Activated CD8-positive, alpha-beta T cell treated with anti-CD3 and anti-CD28 coated beads, Interleukin-2, amount 10 ng/mL, durations not matched to agents 7 days and 5 days (primary cell): ENCODE data around the gene KCNMB1. TPM values are rescaled to one million over a fixed set of nuclear protein-coding genes. Genes with fewer than 3 reads are reported as not detected.
A peak's percentile ranks its signal among the peaks of the same experiment; 100 is the strongest.

Source experiments
- ATAC-seq: fragments of 150-1000 bp; cut with Tn5 transposase; one replicate; pipeline ENCODE4 v1.10.0; 2021; ENCODE audit warnings: moderate library complexity
- CTCF ChIA-PET: fragments of 350-600 bp; sonication (Branson Sonifier 250); formaldehyde crosslinking; loops from one replicate; lab custom pipeline; 2021; ENCODE audit warnings: antibody characterized with exemption; lab: Charles Lee
- POLR2A ChIA-PET: fragments of 350-600 bp; sonication (Branson Sonifier 250); formaldehyde crosslinking; loops from one replicate; lab custom pipeline; 2021; ENCODE audit warnings: antibody characterized with exemption; lab: Charles Lee
- DNase-seq: peaks from one replicate; pipeline ENCODE4 v3.0.0-alpha.2; 2020
- H3K27ac Mint-ChIP-seq: one replicate; pipeline ENCODE4 v1.8.0; 2021; ENCODE audit warnings: mild to moderate bottlenecking, mixed read lengths
- H3K27me3 Mint-ChIP-seq: one replicate; pipeline ENCODE4 v1.8.0; 2021; ENCODE audit warnings: low read depth, mixed read lengths
- H3K36me3 Mint-ChIP-seq: one replicate; pipeline ENCODE4 v1.8.0; 2021; ENCODE audit warnings: low read depth, mixed read lengths
- H3K4me1 Mint-ChIP-seq: one replicate; pipeline ENCODE4 v1.8.0; 2021; ENCODE audit warnings: low read depth, mixed read lengths
- H3K4me3 Mint-ChIP-seq: one replicate; pipeline ENCODE4 v1.8.0; 2021; ENCODE audit warnings: mild to moderate bottlenecking, mixed read lengths
- H3K9me3 Mint-ChIP-seq: one replicate; pipeline ENCODE4 v1.8.0; 2022; ENCODE audit warnings: mixed read lengths; ENCODE audit not compliant: insufficient read depth
- total RNA-seq, 2 experiments: library from RNA; stranded (reverse); gene quantifications; one replicate each; pipeline ENCODE4 v1.2.3, GENCODE V29; 2021

The KCNMB1 gene
- total RNA-seq, 2 experiments from 2014 or later = not detected

GRCh38 chr5:170338933-170339779 lies 50.0 kb downstream of the KCNMB1 start:
- Mint-ChIP-seq H3K36me3 (no peaks in the 10 kb centered on the region), H3K4me1 (peaks cover 41% of the 10 kb centered on the region), H3K9me3 (no peaks in the 10 kb centered on the region), H3K27me3 (no peaks in the 10 kb centered on the region), H3K4me3 (no peak overlapping the region), H3K27ac (peak overlapping the region; percentile 20)
- POLR2A ChIA-PET = interaction anchor here (0.7 to 4.8 kb wide), 8 partner anchors 20 to 113 kb away, joined by 3 to 61 read pairs (median 7); partner anchors contain the start of gene LCP2
- CTCF ChIA-PET = interaction anchor here (0.8 to 6.8 kb wide), 40 partner anchors 8 to 238 kb away, joined by 3 to 188 read pairs (median 6); partner anchors contain the start of genes C5orf58 and LCP2
- ATAC-seq (peak; percentile 68), DNase-seq (peak; percentile 78)

DNA sequence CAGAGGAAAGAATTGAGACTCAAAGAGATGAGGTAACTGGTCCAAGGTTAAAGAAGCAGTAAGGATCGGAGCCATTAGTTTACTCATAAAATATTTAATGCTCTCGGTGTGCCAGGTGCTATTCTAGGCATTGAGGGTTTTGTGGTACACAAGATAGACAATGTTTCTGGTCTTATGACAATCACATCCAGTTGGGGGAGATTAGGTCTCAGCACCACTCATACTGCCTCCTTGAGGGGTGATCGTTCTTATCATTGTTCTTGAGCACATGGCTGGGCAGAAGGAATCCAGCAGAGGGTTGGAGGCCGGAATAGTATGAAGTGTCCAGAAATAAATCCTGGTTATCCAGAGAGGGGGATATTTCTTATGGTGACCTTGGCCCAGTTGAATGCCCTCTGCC lies 50.9 kb downstream of the KCNMB1 start:
- no peak overlapping the region for H3K4me3 Mint-ChIP-seq
- POLR2A ChIA-PET = interaction anchor here (1.0 to 4.8 kb wide), 6 partner anchors 44 to 112 kb away, joined by 3 to 61 read pairs (median 10); partner anchors contain the start of gene LCP2
- DNase-seq (peak; percentile 32), ATAC-seq (peak; percentile 24)
- peaks cover 41% of the 10 kb centered on the region for H3K4me1 Mint-ChIP-seq
- H3K27me3 Mint-ChIP-seq = no peaks in the 10 kb centered on the region
- H3K9me3 Mint-ChIP-seq = no peaks in the 10 kb centered on the region
- CTCF ChIA-PET = interaction anchor here (0.8 to 6.8 kb wide), 35 partner anchors 10 to 238 kb away, joined by 3 to 188 read pairs (median 7); partner anchors contain the start of gene LCP2
- H3K27ac Mint-ChIP-seq = peak overlapping the region; percentile 31
- no peaks in the 10 kb centered on the region for H3K36me3 Mint-ChIP-seq

DNA sequence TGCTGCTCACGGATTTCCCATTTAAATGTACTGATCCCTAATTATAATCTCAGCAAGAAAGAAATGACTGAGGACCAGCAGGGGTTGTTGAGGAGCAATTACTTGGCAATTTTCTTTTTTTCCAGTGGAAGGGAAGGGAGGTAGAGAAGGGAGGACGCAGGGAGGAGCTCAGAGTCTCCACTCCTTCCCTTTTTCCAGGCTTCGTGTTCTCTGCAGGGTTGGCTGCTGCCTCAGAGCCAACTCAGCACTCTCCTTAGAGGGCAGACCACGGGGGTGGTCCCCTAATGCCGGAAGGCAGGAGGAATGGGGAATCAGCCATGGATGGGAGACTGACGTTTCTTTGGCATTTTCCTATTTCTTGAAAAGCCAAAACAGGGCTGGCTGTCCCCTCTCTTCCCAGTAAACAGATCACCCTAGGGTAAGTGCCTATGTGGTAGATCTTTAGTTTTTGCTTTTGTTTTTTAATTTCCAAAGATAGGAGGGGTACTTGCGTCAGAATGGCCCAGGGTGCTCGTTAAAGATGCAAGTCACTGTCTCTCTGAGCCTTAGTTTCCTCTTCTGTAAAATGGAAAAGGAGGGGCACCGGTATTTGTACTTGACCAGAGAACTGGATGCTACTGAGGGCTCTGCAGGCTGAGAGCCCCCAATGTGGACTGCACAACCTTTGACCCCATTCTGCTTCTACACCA lies 52.0 kb downstream of the KCNMB1 start:
- peaks cover 41% of the 10 kb centered on the region for H3K4me1 Mint-ChIP-seq
- no peaks in the 10 kb centered on the region for H3K27me3 Mint-ChIP-seq
- no peak for DNase-seq
- ATAC-seq = no peak
- no peaks in the 10 kb centered on the region for H3K36me3 Mint-ChIP-seq
- POLR2A ChIA-PET = interaction anchor here (1.1 to 4.8 kb wide), 5 partner anchors 43 to 70 kb away, joined by 4 to 61 read pairs (median 11); partner anchors contain the start of gene LCP2
- CTCF ChIA-PET = interaction anchor here (1.5 to 6.8 kb wide), 10 partner anchors 12 to 114 kb away, joined by 8 to 188 read pairs (median 25); partner anchors contain the start of gene LCP2
- no peak overlapping the region for H3K27ac Mint-ChIP-seq
- no peaks in the 10 kb centered on the region for H3K9me3 Mint-ChIP-seq
- H3K4me3 Mint-ChIP-seq = no peak overlapping the region

DNA sequence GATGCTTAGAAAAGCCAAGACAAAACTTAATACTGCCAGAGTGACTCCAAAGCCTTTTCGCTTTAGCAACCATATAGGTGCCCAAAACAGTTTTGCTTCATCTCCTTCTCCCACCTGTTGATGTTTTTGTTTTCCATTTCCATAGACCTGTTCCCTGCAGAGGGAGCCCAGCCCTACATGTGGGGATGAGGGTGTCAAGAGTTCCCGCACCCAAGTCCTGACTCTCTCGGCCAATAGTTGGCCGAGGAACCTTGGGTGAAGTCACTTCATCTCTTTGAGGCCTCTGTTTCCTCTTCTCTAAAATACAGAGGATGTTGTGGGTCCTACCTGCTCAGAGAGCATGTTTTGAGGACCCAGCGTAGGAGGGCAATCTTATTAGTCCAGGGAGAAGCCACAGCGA lies 53.1 kb downstream of the KCNMB1 start:
- Mint-ChIP-seq H3K27me3 (no peaks in the 10 kb centered on the region), H3K4me3 (peak overlapping the region; percentile 50), H3K36me3 (no peaks in the 10 kb centered on the region), H3K9me3 (no peaks in the 10 kb centered on the region), H3K27ac (peak overlapping the region; percentile 86), H3K4me1 (peaks cover 41% of the 10 kb centered on the region)
- ATAC-seq (no peak), DNase-seq (peak; percentile 38)
- ChIA-PET POLR2A (interaction anchor here (4.8 kb wide), 1 partner anchor 41 kb away, joined by 61 read pairs; the partner anchor contains the start of gene LCP2), CTCF (interaction anchor here (5.6 to 6.8 kb wide), 4 partner anchors 41 to 108 kb away, joined by 95 to 188 read pairs (median 132); partner anchors contain the start of gene LCP2)

DNA sequence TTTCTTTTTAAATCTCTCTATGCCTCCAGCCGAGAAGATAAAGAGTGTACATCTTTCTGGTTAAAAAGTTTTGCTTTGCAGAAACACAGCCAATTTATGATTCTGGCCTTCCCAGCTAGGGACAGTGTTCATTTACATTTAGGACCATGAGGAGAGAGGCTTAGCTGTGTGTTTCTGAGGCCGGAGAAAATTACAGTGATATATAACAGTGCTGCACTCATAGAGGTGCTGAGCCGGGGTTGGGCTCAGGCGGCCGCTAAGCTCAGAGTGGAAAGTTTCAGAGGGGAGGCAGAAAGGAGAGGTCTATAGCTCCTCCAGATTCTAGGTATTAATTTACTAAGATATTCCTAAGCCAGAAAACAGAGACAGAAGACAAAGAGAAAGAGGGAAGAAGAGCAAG lies 54.5 kb downstream of the KCNMB1 start:
- ChIA-PET POLR2A (interaction anchor here (1.0 to 6.1 kb wide), 9 partner anchors 20 to 107 kb away, joined by 3 to 432 read pairs (median 15); partner anchors contain the start of gene LCP2), CTCF (interaction anchor here (0.9 to 6.1 kb wide), 19 partner anchors 11 to 111 kb away, joined by 3 to 226 read pairs (median 6); partner anchors contain the start of gene LCP2)
- no peaks in the 10 kb centered on the region for H3K27me3 Mint-ChIP-seq
- no peak overlapping the region for H3K4me3 Mint-ChIP-seq
- peaks cover 41% of the 10 kb centered on the region for H3K4me1 Mint-ChIP-seq
- no peaks in the 10 kb centered on the region for H3K36me3 Mint-ChIP-seq
- ATAC-seq = peak; percentile 15
- H3K27ac Mint-ChIP-seq = no peak overlapping the region
- peak; percentile 34 for DNase-seq
- H3K9me3 Mint-ChIP-seq = no peaks in the 10 kb centered on the region

DNA sequence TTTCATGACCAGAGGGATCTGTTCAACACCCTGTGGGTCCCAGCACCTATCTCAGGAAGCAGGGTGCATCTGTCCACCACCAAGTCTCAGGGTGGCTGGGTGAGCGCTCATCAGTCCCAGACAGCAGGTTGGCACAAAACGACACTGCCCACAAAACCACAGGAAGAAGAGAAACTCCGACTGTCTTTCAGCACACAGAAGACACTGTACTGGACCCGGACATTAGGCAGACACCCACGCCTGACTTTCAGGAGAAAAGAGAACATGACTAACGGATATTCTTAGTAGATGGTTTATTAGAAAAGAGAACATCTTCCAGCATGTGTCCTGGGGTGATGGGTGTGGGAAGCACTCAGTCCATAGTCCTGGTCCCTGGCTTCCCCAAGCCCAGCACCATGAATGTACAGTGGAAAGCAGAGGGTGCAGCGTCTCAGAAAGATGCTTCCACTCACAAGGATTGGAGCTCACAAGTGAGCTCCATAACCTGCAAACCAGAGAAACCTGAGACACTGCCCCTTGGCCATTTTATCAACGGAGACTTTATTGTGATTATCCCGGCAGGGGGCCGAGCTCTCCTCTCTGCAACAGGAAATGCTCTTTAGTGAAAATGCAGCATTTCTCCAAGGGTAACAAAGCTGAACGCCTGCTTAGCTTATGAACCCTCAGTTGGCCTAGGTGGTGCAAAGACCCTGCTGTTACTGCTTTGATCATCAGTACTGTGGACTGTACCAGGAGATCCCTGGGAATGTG lies 55.8 kb downstream of the KCNMB1 start:
- Mint-ChIP-seq H3K27me3 (no peaks in the 10 kb centered on the region), H3K4me3 (no peak overlapping the region), H3K36me3 (no peaks in the 10 kb centered on the region), H3K27ac (no peak overlapping the region), H3K9me3 (no peaks in the 10 kb centered on the region), H3K4me1 (peaks cover 30% of the 10 kb centered on the region)
- peak; percentile 79 for DNase-seq
- POLR2A ChIA-PET = interaction anchor here (0.8 to 6.1 kb wide), 11 partner anchors 18 to 72 kb away, joined by 3 to 432 read pairs (median 7); partner anchors contain the start of gene LCP2
- peak; percentile 43 for ATAC-seq
- CTCF ChIA-PET = interaction anchor here (0.9 to 6.1 kb wide), 16 partner anchors 10 to 109 kb away, joined by 3 to 226 read pairs (median 9); partner anchors contain the start of gene LCP2

- Mint-ChIP-seq H3K9me3 (no peaks in the 10 kb centered on the region), H3K27ac (no peak overlapping the region), H3K36me3 (no peaks in the 10 kb centered on the region), H3K4me3 (no peak overlapping the region), H3K4me1 (peaks cover 17% of the 10 kb centered on the region), H3K27me3 (no peaks in the 10 kb centered on the region)
- ChIA-PET POLR2A (interaction anchor here (0.6 to 6.1 kb wide), 10 partner anchors 13 to 1705 kb away, joined by 3 to 432 read pairs (median 19); partner anchors contain the start of gene LCP2), CTCF (interaction anchor here (1.1 to 6.1 kb wide), 9 partner anchors 11 to 71 kb away, joined by 3 to 226 read pairs (median 13); partner anchors contain the start of gene LCP2)
- DNase-seq = no peak
- no peak for ATAC-seq
Observed at GRCh38 chr5:170332058-170332457, 57.1 kb downstream of the KCNMB1 start.

GRCh38 chr5:170330568-170331054 lies 58.6 kb downstream of the KCNMB1 start:
- DNase-seq (peak; percentile 54), ATAC-seq (peak; percentile 6)
- H3K36me3 Mint-ChIP-seq = no peaks in the 10 kb centered on the region
- ChIA-PET CTCF (interaction anchor here (1.2 to 6.1 kb wide), 12 partner anchors 9 to 105 kb away, joined by 3 to 226 read pairs (median 10); partner anchors contain the start of gene LCP2), POLR2A (interaction anchor here (0.7 to 6.1 kb wide), 10 partner anchors 12 to 746 kb away, joined by 3 to 432 read pairs (median 19); partner anchors contain the start of gene LCP2)
- peaks cover 3% of the 10 kb centered on the region for H3K4me1 Mint-ChIP-seq
- no peak overlapping the region for H3K4me3 Mint-ChIP-seq
- no peaks in the 10 kb centered on the region for H3K9me3 Mint-ChIP-seq
- no peaks in the 10 kb centered on the region for H3K27me3 Mint-ChIP-seq
- no peak overlapping the region for H3K27ac Mint-ChIP-seq

DNA sequence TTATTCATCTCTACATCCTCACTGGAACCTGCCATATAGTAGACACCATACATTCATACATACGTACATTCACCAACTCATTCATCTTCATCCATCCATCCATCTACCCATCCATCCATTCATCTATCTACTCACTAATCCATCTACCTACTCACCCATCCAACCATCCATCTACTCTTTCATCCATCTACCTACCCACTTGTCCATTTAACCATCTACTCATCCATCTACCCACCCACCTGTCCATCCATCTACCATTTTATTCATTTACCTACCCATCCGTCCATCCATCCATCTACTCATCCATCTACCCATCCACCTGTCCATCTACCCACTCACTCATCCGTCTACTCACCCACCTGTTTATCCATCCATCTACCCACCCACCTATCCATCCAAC lies 59.6 kb downstream of the KCNMB1 start:
- Mint-ChIP-seq H3K9me3 (no peaks in the 10 kb centered on the region), H3K4me3 (no peak overlapping the region), H3K27me3 (no peaks in the 10 kb centered on the region), H3K4me1 (no peaks in the 10 kb centered on the region), H3K27ac (no peak overlapping the region), H3K36me3 (no peaks in the 10 kb centered on the region)
- ChIA-PET POLR2A (interaction anchor here (1.2 to 6.1 kb wide), 4 partner anchors 16 to 36 kb away, joined by 5 to 432 read pairs (median 20); partner anchors contain the start of gene LCP2), CTCF (interaction anchor here (1.2 to 6.1 kb wide), 10 partner anchors 10 to 62 kb away, joined by 3 to 226 read pairs (median 9); partner anchors contain the start of gene LCP2)
- DNase-seq (no peak), ATAC-seq (no peak)

DNA sequence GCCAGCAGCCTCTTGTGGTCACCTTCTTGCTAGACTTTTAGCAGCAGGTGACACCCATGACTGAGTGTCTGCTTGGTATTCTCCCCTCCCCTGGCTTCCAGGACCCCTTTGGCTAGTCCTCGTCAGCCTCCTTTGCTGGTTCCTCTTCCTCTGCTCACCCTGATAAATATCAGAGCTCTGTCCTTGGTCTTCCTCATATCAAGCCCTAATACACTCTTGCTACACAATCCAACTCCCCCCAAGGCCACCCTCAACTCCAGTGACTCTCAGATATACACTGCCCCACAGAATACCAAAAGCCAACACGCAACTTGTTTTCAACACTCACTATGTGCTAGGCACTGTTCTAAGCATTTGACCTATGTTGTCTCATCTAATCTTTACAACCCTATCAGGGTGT lies 61.3 kb downstream of the KCNMB1 start:
- no peak overlapping the region for H3K27ac Mint-ChIP-seq
- POLR2A ChIA-PET = interaction anchor here (1.0 to 1.7 kb wide), 4 partner anchors 30 to 36 kb away, joined by 3 to 9 read pairs (median 4); partner anchors contain the start of gene LCP2
- no peak overlapping the region for H3K4me3 Mint-ChIP-seq
- ATAC-seq (no peak), DNase-seq (no peak)
- no peaks in the 10 kb centered on the region for H3K4me1 Mint-ChIP-seq
- CTCF ChIA-PET = interaction anchor here (0.8 to 1.9 kb wide), 8 partner anchors 9 to 40 kb away, joined by 3 to 8 read pairs (median 4); partner anchors contain the start of gene LCP2
- H3K36me3 Mint-ChIP-seq = no peaks in the 10 kb centered on the region
- no peaks in the 10 kb centered on the region for H3K27me3 Mint-ChIP-seq
- no peaks in the 10 kb centered on the region for H3K9me3 Mint-ChIP-seq
